Pulmonary artery endothelial cell (primary cell): ENCODE results near the gene ZSCAN26. TPM values are rescaled to one million over a fixed set of nuclear protein-coding genes. Genes with fewer than 3 reads are reported as not detected.
A peak's percentile ranks its signal among the peaks of the same experiment; 100 is the strongest.
"Not testable (repeated sequence)": the region's sequence is repeated elsewhere in the genome, so short reads cannot be mapped to it uniquely, and the experiment has no call there.

Experiments used
- DNase-seq: peaks from one replicate; pipeline ENCODE4 v3.0.0-alpha.2; 2011; ENCODE audit warnings: low read depth, low spot score
- total RNA-seq: library from RNA; depleted of rRNA; stranded (reverse); fragments of >200 nt; gene quantifications from 2 replicates; pipeline ENCODE4 v1.2.3, GENCODE V29; 2014

Gene ZSCAN26
- total RNA-seq, 1 donor from 2014 or later: 8.9 TPM

- no peak for DNase-seq
Observed at GRCh38 chr6:28254121-28254519, 12.8 kb upstream of the ZSCAN26 start.

GRCh38 chr6:28257042-28257441, 9.9 kb upstream of the ZSCAN26 start:
- no peak for DNase-seq

GRCh38 chr6:28258877-28259777, 7.8 kb upstream of the ZSCAN26 start, which contains the start of gene NKAPL:
Gene NKAPL, plus strand, starts transcription at chr6:28259297. Its CDS starts 75 bp downstream, at chr6:28259372.
- no peak for DNase-seq

GRCh38 chr6:28263922-28264321, 3.0 kb upstream of the ZSCAN26 start:
- no peak for DNase-seq

GRCh38 chr6:28264834-28265401, 2.0 kb upstream of the ZSCAN26 start:
- no peak for DNase-seq

GRCh38 chr6:28266563-28266961, 381 bp upstream of the ZSCAN26 start:
- DNase-seq: no peak

- DNase-seq: no peak
Observed at GRCh38 chr6:28267695-28268059, 734 bp downstream of the ZSCAN26 start.

GRCh38 chr6:28269492-28269891, 2.5 kb downstream of the ZSCAN26 start:
- DNase-seq: peak; percentile 48

GRCh38 chr6:28274888-28275287, 7.9 kb downstream of the ZSCAN26 start:
- DNase-seq: no peak

GRCh38 chr6:28277746-28278145, 10.8 kb downstream of the ZSCAN26 start:
- no peak for DNase-seq

GRCh38 chr6:28280595-28281287, 13.8 kb downstream of the ZSCAN26 start:
- DNase-seq: no peak

- peak; percentile 47 for DNase-seq
Observed at GRCh38 chr6:28281288-28282064, 14.5 kb downstream of the ZSCAN26 start, which contains the start of gene PGBD1. Gene PGBD1, plus strand, starts transcription at chr6:28281572. Its CDS starts 2,242 bp downstream, at chr6:28283814.

GRCh38 chr6:28282926-28283325, 16.0 kb downstream of the ZSCAN26 start:
- DNase-seq: no peak

GRCh38 chr6:28291573-28291972, 24.6 kb downstream of the ZSCAN26 start:
- DNase-seq: no peak

GRCh38 chr6:28295326-28295725, 28.4 kb downstream of the ZSCAN26 start:
- DNase-seq: no peak

- no peak for DNase-seq
Observed at GRCh38 chr6:28296520-28297060, 29.6 kb downstream of the ZSCAN26 start.

- no peak for DNase-seq
Observed at GRCh38 chr6:28303570-28303969, 36.6 kb downstream of the ZSCAN26 start.

GRCh38 chr6:28306363-28306762, 39.4 kb downstream of the ZSCAN26 start:
- not testable (repeated sequence) for DNase-seq

GRCh38 chr6:28311139-28311823, 44.3 kb downstream of the ZSCAN26 start:
- DNase-seq: no peak

GRCh38 chr6:28312939-28313338, 46.0 kb downstream of the ZSCAN26 start:
- DNase-seq: no peak
